22Rv1 (cell line): ENCODE measurements around the gene HIGD2B.

ENCODE experiments used
- H3K27ac ChIP-seq: fragments of 450-650 bp; 2 replicates; pipeline ENCODE4 v1.5.1; 2017
- CTCF ChIP-seq: fragments of 450-650 bp; IDR thresholded peaks from 2 replicates; pipeline ENCODE4 v1.5.1; 2017; ENCODE audit warnings: mild to moderate bottlenecking
- ZFX ChIP-seq: fragments of 450-650 bp; IDR thresholded peaks from 2 replicates; pipeline ENCODE4 v1.6.1; 2017; ENCODE audit warnings: antibody characterized with exemption, borderline replicate concordance

The HIGD2B gene

GRCh38 chr15:72698938-72699337 is 13.0 kb upstream of the HIGD2B start:
- no peak for TF ChIP-seq ZFX
- TF ChIP-seq CTCF = no peak
- no peak overlapping the region for H3K27ac ChIP-seq

- H3K27ac ChIP-seq = no peak overlapping the region
- TF ChIP-seq CTCF = no peak
- no peak for TF ChIP-seq ZFX
Measured at GRCh38 chr15:72690938-72691337, 5.0 kb upstream of the HIGD2B start.

- TF ChIP-seq CTCF = no peak
- TF ChIP-seq ZFX = no peak
- no peak overlapping the region for H3K27ac ChIP-seq
Measured at GRCh38 chr15:72688697-72689096, 2.7 kb upstream of the HIGD2B start.

- TF ChIP-seq CTCF = no peak
- no peak for TF ChIP-seq ZFX
- peak overlapping the region; percentile 97 for H3K27ac ChIP-seq
Measured at GRCh38 chr15:72685301-72685924, 569 bp downstream of the HIGD2B start.

- H3K27ac ChIP-seq = no peak overlapping the region
- TF ChIP-seq ZFX (no peak), CTCF (no peak)
Measured at GRCh38 chr15:72682772-72683171, 3.2 kb downstream of the HIGD2B start.

- H3K27ac ChIP-seq = no peak overlapping the region
- no peak for TF ChIP-seq CTCF
- TF ChIP-seq ZFX = no peak
Measured at GRCh38 chr15:72680931-72681330, 5.1 kb downstream of the HIGD2B start.

- TF ChIP-seq CTCF (no peak), ZFX (no peak)
Measured at GRCh38 chr15:72676838-72677237, 9.1 kb downstream of the HIGD2B start.

More at GRCh38 chr15:72676838-72677237, 9.1 kb downstream of the HIGD2B start:
- no peak overlapping the region for H3K27ac ChIP-seq
